Measurements from ENCODE around the gene SNX9.

DNA sequence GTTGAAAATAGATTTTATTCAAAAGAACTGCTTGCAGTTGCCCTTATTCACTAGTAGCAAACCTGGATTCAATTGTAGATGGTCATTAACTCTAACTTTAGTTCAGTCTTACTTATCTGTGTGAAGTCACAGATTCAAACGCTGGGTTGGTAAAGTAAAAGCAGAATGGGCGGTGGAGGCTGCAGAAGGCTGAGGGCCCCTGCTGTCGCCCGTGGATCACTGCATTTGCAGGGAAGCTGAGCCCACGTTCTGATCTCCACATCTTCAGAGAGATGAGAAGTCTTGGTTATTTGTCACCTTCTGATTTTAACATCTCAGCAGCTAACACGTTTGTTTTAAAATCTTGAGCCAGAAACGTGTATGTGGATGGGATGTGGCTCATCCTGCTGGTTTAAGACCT is 75.1 kb downstream of the SNX9 start:
- no peak for TF ChIP-seq POLR2A (IDR thresholded peaks at IDR 0.05; ENCODE audit: low read length)
- TF ChIP-seq GATA1 (IDR thresholded peaks at IDR 0.05; ENCODE audit: low read depth, low read length) = no peak
